ENCODE measurements around the gene TMEM259. TPM values are rescaled to one million over a fixed set of nuclear protein-coding genes. Genes with fewer than 3 reads are reported as not detected.

The TMEM259 gene
- total and polyA plus RNA-seq, 2 of the 13 experiments (the other 11 are each of a cell fraction or from before 2014, with no cell fraction given), result 64.7 to 164 TPM

GRCh38 chr19:1039646-1040475, 18.9 kb upstream of the TMEM259 start, which contains the start of gene ABCA7 (continued):
- TF ChIP-seq PLSCR1 (CRISPR knock-in tag; IDR thresholded peaks at IDR 0.05; ENCODE audit: borderline replicate concordance) (no peak), ZNF17 (CRISPR knock-in tag; IDR thresholded peaks at IDR 0.05) (no peak), FOXA3 (CRISPR knock-in tag; IDR thresholded peaks at IDR 0.05) (no peak; the same call in 1 of the 2 replicates), KDM6A (CRISPR knock-in tag; IDR thresholded peaks at IDR 0.05; ENCODE audit: low read depth) (no peak), FUBP1 (CRISPR knock-in tag; IDR thresholded peaks at IDR 0.05; ENCODE audit: borderline replicate concordance) (no peak), ZNF672 (CRISPR knock-in tag; IDR thresholded peaks at IDR 0.05) (no peak), ZFP36L2 (CRISPR knock-in tag; IDR thresholded peaks at IDR 0.05) (no peak), CREM (IDR thresholded peaks at IDR 0.05) (no peak), CREM (CRISPR knock-in tag; IDR thresholded peaks at IDR 0.05) (no peak), ZNF180 (CRISPR knock-in tag; IDR thresholded peaks at IDR 0.05; ENCODE audit: borderline replicate concordance, low read depth) (no peak), ZNF776 (CRISPR knock-in tag; IDR thresholded peaks at IDR 0.05) (no peak), CHCHD3 (CRISPR knock-in tag; IDR thresholded peaks at IDR 0.05) (no peak), HNRNPK (IDR thresholded peaks at IDR 0.05; ENCODE audit: low read depth, low read length, poor library complexity, severe bottlenecking) (no peak), SATB2 (CRISPR knock-in tag; IDR thresholded peaks at IDR 0.05) (no peak), ATRX (CRISPR knock-in tag; IDR thresholded peaks at IDR 0.05; ENCODE audit: borderline replicate concordance) (no peak), MXI1 (IDR thresholded peaks at IDR 0.05; ENCODE audit: borderline replicate concordance, low read depth, low read length) (peak; percentile 78; the same call in 2 of the 3 replicates), RFXAP (CRISPR knock-in tag; IDR thresholded peaks at IDR 0.05; ENCODE audit: borderline replicate concordance) (no peak), ZNF737 (CRISPR knock-in tag; IDR thresholded peaks at IDR 0.05; ENCODE audit: borderline replicate concordance) (no peak), ADNP (CRISPR knock-in tag; IDR thresholded peaks at IDR 0.05) (no peak), HOXD1 (CRISPR knock-in tag; IDR thresholded peaks at IDR 0.05) (no peak), PTBP1 (IDR thresholded peaks at IDR 0.05; ENCODE audit: low read depth, low read length, poor library complexity, severe bottlenecking) (no peak), USF2 (IDR thresholded peaks at IDR 0.05; ENCODE audit: low read depth, low read length) (no peak), USF2 (CRISPR knock-in tag; IDR thresholded peaks at IDR 0.05; ENCODE audit: borderline replicate concordance) (no peak), IRF9 (CRISPR knock-in tag; IDR thresholded peaks at IDR 0.05; ENCODE audit: borderline replicate concordance) (peak; percentile 26; the same call in 1 of the 2 replicates), ZNF260 (CRISPR knock-in tag; IDR thresholded peaks at IDR 0.05; ENCODE audit: borderline replicate concordance, low read depth) (no peak)

Measured in HepG2 (cell line).